ENCODE results near the gene KLLN.

- TF ChIP-seq CTCF (conservative IDR thresholded peaks at IDR 0.05 in 1 of 2, IDR thresholded peaks at IDR 0.05 in 1 of 2; ENCODE audit: extremely low read depth in 1 of 2, insufficient read depth in 1 of 2, low read depth in 1 of 2, low read length in 2 of 2) (no peak), EZH2 (IDR thresholded peaks at IDR 0.05; ENCODE audit: borderline replicate concordance, low read length) (no peak)
These were observed 22.1 kb downstream of the KLLN start for GRCh38 chr10:87841186-87841585.
